Stomach (tissue), 9 donors: Measurements from ENCODE around the gene ITPA. TPM values are rescaled to one million over a fixed set of nuclear protein-coding genes. Genes with fewer than 3 reads are reported as not detected.

Experiments
- DNase-seq, 2 donors: peaks; one replicate each; pipeline versions ENCODE4 v3.0.0 to v3.0.0-alpha.2; 2013 to 2019
- H3K27ac ChIP-seq, 5 donors: fragments of 200-600 bp in 4 of 5; sonication (generic) in 4 of 5; one replicate each; pipeline ENCODE4 v1.5.1; 2013 to 2019; ENCODE audit warnings: mild to moderate bottlenecking in 1 of 5, moderate library complexity in 1 of 5
- H3K27me3 ChIP-seq, 3 donors: fragments of 200-600 bp; sonication (generic); one replicate each; pipeline ENCODE4 v1.5.1; 2017 to 2019; ENCODE audit warnings: mixed run types in 1 of 3
- H3K36me3 ChIP-seq, 4 donors: fragments of 200-600 bp; sonication (generic); 1 replicate in 3 of 4; 2 replicates in 1 of 4; pipeline ENCODE4 v1.5.1; 2016 to 2019
- H3K4me1 ChIP-seq, 4 donors: fragments of 200-600 bp; sonication (generic); one replicate each; pipeline ENCODE4 v1.5.1; 2016 to 2019
- H3K4me3 ChIP-seq, 4 donors: fragments of 200-600 bp; sonication (generic) in 3 of 4; one replicate each; pipeline ENCODE4 v1.5.1; 2016 to 2019; ENCODE audit warnings: mild to moderate bottlenecking in 1 of 4
- H3K9me3 ChIP-seq, 4 donors: fragments of 200-600 bp; sonication (generic); one replicate each; pipeline ENCODE4 v1.5.1; 2016 to 2019
- EP300 ChIP-seq: sonication (generic); formaldehyde crosslinking; IDR thresholded peaks from one replicate; pipeline ENCODE4 v1.6.1; 2017; ENCODE audit warnings: antibody characterized with exemption
- POLR2A ChIP-seq, 4 donors: fragments of 450-650 bp; IDR thresholded peaks; one replicate each; pipeline ENCODE4 v1.6.1; 2016; ENCODE audit warnings: antibody characterized with exemption in 4 of 4, control low read depth in 2 of 4, mild to moderate bottlenecking in 1 of 4, moderate library complexity in 1 of 4
- POLR2AphosphoS5 ChIP-seq, 3 donors: sonication (generic); formaldehyde crosslinking; IDR thresholded peaks; one replicate each; pipeline ENCODE4 v1.6.1; 2016; ENCODE audit warnings: antibody characterized with exemption in 3 of 3
- WGBS, 5 donors: extraction: QIAGEN DNeasy Blood & Tissue Kit in 3 of 5; methylation state at CpG; one replicate each; pipeline versions ENCODE4 v1.1.5 to v1.1.7; 2013 to 2018; 5-methylcytosine and 5-hydroxymethylcytosine counted together
- intact Hi-C: fragments of 100-400 bp; cut with DNase I; formaldehyde crosslinking; loops from one replicate; pipeline ENCODE4 v1.15.1; 2023; ENCODE audit warnings: low total_unique reads
- polyA plus RNA-seq, 3 donors: library from polyadenylated mRNA; stranded (reverse); fragments of 200-250 nt; gene quantifications; one replicate each; pipeline ENCODE4 v1.2.3, GENCODE V29; 2013
- total RNA-seq, 5 donors: library from RNA; depleted of rRNA; stranded (reverse); fragments of >200 nt; gene quantifications; one replicate each; pipeline versions ENCODE4 v1.1.0 to v1.2.3, GENCODE V29; 2014 to 2016
- TF ChIP-seq, protein P1 (sequence below), 7 experiments: fragments of 450-650 bp in 4 of 7; fragments of 200-600 bp in 3 of 7; sonication (generic) in 3 of 7; IDR thresholded peaks; one replicate each; pipeline ENCODE4 v1.5.1; 2016 to 2019; ENCODE audit warnings: antibody characterized with exemption in 7 of 7, control low read depth in 2 of 7, mild to moderate bottlenecking in 1 of 7
- donor health status: healthy with polysubstance abuse.
- donor health status: Bipolar disorder and iron deficiency.
- donor health status: healthy.

Gene ITPA
- total and polyA plus RNA-seq, 8 donors = 11.1 to 105 (median 48.7) TPM

DNA sequence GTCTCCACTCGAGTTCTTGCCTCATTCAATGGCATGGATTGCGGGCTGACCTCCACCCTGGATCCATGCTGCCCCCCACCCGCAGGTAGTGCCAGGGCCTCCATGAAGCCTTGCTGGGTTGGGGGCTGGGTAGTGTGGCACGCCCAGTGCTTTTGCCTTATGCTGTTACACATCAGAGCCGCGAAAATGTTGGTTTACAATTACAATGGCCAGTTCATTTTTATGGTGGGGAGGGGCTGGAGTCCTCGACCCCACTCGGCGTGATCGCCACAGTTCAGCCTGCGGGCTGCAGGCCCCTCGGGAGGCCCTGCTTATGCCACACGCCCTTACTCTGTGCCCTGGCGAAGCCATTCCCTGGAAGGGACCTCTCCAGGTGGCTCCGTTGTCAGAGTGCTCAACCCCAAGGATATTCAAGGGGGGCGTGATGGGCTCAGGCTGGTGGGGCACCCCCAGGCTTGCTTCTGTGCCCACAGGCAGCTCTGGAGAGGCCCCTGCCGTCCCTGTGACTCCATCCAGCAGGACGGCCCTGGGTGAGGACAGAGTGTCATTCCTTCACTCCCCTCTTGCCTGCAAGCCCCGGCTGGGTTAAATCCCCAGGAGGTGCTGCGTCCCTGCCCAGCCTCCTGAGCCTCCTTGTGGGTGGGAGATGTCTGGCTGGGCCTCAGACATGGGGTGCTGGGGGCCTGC is 14.8 kb downstream of the ITPA start:
- TF ChIP-seq, protein P1, sequence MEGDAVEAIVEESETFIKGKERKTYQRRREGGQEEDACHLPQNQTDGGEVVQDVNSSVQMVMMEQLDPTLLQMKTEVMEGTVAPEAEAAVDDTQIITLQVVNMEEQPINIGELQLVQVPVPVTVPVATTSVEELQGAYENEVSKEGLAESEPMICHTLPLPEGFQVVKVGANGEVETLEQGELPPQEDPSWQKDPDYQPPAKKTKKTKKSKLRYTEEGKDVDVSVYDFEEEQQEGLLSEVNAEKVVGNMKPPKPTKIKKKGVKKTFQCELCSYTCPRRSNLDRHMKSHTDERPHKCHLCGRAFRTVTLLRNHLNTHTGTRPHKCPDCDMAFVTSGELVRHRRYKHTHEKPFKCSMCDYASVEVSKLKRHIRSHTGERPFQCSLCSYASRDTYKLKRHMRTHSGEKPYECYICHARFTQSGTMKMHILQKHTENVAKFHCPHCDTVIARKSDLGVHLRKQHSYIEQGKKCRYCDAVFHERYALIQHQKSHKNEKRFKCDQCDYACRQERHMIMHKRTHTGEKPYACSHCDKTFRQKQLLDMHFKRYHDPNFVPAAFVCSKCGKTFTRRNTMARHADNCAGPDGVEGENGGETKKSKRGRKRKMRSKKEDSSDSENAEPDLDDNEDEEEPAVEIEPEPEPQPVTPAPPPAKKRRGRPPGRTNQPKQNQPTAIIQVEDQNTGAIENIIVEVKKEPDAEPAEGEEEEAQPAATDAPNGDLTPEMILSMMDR (IDR thresholded peaks at IDR 0.05) = no peak
- TF ChIP-seq EP300 (no peak), POLR2A (IDR thresholded peaks at IDR 0.05) (no peak), POLR2AphosphoS5 (IDR thresholded peaks at IDR 0.05) (no peak)
- intact Hi-C loops = no loop called here
- no peak overlapping the region for H3K4me3 ChIP-seq
- no peak for DNase-seq
- no peaks in the 10 kb centered on the region for H3K27me3 ChIP-seq
- 82 to 87% (median 85%) methylated on average over 16 to 20 of the region's 20 CpGs for WGBS, 5 donors
- H3K27ac ChIP-seq = no peak overlapping the region
- no peaks in the 10 kb centered on the region for H3K9me3 ChIP-seq
- peaks cover 0 to 21% (median 2%) of the 10 kb centered on the region in 4 donors for H3K4me1 ChIP-seq
- peaks cover 21 to 60% (median 53%) of the 10 kb centered on the region in 4 donors for H3K36me3 ChIP-seq

GRCh38 chr20:3224681-3225421 is 15.6 kb downstream of the ITPA start:
- WGBS, 5 donors = 69 to 81% (median 77%) methylated on average over 7 to 8 of the region's 8 CpGs
- Histone ChIP-seq H3K4me3 (no peak overlapping the region), H3K27me3 (no peaks in the 10 kb centered on the region), H3K9me3 (no peaks in the 10 kb centered on the region), H3K4me1 (peaks cover 0 to 21% (median 2%) of the 10 kb centered on the region in 4 donors), H3K36me3 (peaks cover 21 to 59% (median 50%) of the 10 kb centered on the region in 4 donors), H3K27ac (no peak overlapping the region)
- TF ChIP-seq, protein P1 (IDR thresholded peaks at IDR 0.05) = no peak
- intact Hi-C loops = no loop called here
- DNase-seq = no peak

DNA sequence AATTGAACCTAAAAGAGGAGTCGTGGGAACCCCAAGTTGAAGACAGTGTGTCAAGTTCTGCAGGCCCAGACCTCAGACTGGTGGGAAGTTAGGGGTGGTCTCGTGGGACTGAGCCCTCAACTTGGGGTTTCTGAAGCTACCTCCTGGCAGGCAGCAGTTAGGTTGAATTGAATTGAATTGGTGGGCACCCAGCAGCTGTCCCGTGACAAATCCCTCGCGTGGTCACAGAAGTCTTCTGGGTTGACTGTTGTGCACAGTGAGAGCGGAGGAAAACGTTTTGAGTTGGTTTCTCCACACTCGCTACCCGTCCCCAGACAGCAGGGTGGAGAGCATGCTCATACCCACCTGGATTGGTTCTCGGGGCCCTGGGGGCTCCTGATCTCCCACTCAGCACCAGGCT is 16.8 kb downstream of the ITPA start:
- Histone ChIP-seq H3K27ac (no peak overlapping the region), H3K9me3 (no peaks in the 10 kb centered on the region), H3K4me3 (no peak overlapping the region), H3K4me1 (peaks cover 0 to 21% (median 2%) of the 10 kb centered on the region in 4 donors), H3K36me3 (peaks cover 17 to 47% (median 38%) of the 10 kb centered on the region in 4 donors), H3K27me3 (no peaks in the 10 kb centered on the region)
- TF ChIP-seq, protein P1 (IDR thresholded peaks at IDR 0.05) = no peak
- TF ChIP-seq POLR2AphosphoS5 (IDR thresholded peaks at IDR 0.05) = no peak
- no peak for TF ChIP-seq EP300
- no peak for TF ChIP-seq POLR2A (IDR thresholded peaks at IDR 0.05)
- DNase-seq = no peak
- intact Hi-C loops = no loop called here
- WGBS, 5 donors = 86 to 94% (median 90%) methylated on average over 10 of the region's 10 CpGs

DNA sequence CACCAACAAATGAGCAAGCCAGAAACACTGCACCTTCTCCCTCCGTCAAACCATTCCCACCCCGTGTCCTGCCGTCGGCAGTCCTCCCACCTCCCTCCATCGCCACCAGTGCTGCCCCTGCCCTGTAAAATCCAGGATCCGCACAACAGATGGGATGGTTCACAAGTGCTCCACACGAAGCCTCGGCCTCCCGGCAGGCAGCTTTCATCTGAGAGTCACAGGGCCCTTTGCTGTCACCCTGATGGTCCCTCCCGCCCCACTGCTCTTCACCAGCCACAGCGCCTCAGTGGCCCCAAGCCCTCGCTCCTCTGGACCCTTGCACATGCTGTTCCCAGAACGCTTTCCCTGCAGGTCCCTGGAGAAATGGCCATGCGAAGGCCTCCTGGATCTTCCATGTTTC is 17.6 kb downstream of the ITPA start:
- Histone ChIP-seq H3K27ac (no peak overlapping the region), H3K4me3 (no peak overlapping the region), H3K36me3 (peaks cover 11 to 39% (median 30%) of the 10 kb centered on the region in 4 donors), H3K4me1 (peaks cover 0 to 16% (median 2%) of the 10 kb centered on the region in 4 donors), H3K27me3 (no peaks in the 10 kb centered on the region), H3K9me3 (no peaks in the 10 kb centered on the region)
- TF ChIP-seq POLR2A (IDR thresholded peaks at IDR 0.05) (no peak), EP300 (no peak), POLR2AphosphoS5 (IDR thresholded peaks at IDR 0.05) (no peak)
- TF ChIP-seq, protein P1 (IDR thresholded peaks at IDR 0.05) = no peak
- no peak for DNase-seq
- intact Hi-C loops = no loop called here
- WGBS, 5 donors = 91 to 97% (median 92%) methylated on average over 11 to 14 of the region's 14 CpGs
